Esophagus muscularis mucosa (tissue), 4 donors: ENCODE results near the gene ADAMTSL1. TPM values are rescaled to one million over a fixed set of nuclear protein-coding genes. Genes with fewer than 3 reads are reported as not detected.

Source experiments
- DNase-seq: peaks from one replicate; pipeline ENCODE4 v3.0.0-alpha.2; 2017; ENCODE audit errors: extremely low spot score
- H3K27ac ChIP-seq, 4 donors: fragments of 200-600 bp; sonication (generic); replicated peaks in 1 of 4; 1 replicate in 3 of 4; 2 replicates in 1 of 4; pipeline ENCODE4 v1.5.1; 2016 to 2019; ENCODE audit warnings: mild to moderate bottlenecking in 1 of 4
- H3K27me3 ChIP-seq, 4 donors: fragments of 200-600 bp; sonication (generic); one replicate each; pipeline versions ENCODE4 v1.5.1 to v1.6.0; 2016 to 2019
- H3K36me3 ChIP-seq, 4 donors: fragments of 200-600 bp; sonication (generic); one replicate each; pipeline ENCODE4 v1.5.1; 2016 to 2019
- H3K4me1 ChIP-seq, 4 donors: fragments of 200-600 bp; sonication (generic); one replicate each; pipeline ENCODE4 v1.5.1; 2016 to 2019
- H3K4me3 ChIP-seq, 4 donors: fragments of 200-600 bp; sonication (generic); 1 replicate in 2 of 4; 2 replicates in 2 of 4; pipeline ENCODE4 v1.5.1; 2016 to 2019; ENCODE audit warnings: mild to moderate bottlenecking in 4 of 4, moderate library complexity in 1 of 4
- H3K9me3 ChIP-seq, 4 donors: fragments of 200-600 bp; sonication (generic); 1 replicate in 3 of 4; 2 replicates in 1 of 4; pipeline ENCODE4 v1.5.1; 2016 to 2019
- EP300 ChIP-seq: sonication (generic); formaldehyde crosslinking; IDR thresholded peaks from one replicate; pipeline ENCODE4 v1.6.1; 2017; ENCODE audit warnings: antibody characterized with exemption
- POLR2A ChIP-seq: fragments of 450-650 bp; IDR thresholded peaks from one replicate; pipeline ENCODE4 v1.6.1; 2017; ENCODE audit warnings: antibody characterized with exemption, moderate library complexity, mild to moderate bottlenecking, low read depth
- POLR2AphosphoS5 ChIP-seq, 2 donors: sonication (generic); formaldehyde crosslinking; IDR thresholded peaks; one replicate each; pipeline ENCODE4 v1.6.1; 2017; ENCODE audit warnings: antibody characterized with exemption in 2 of 2
- WGBS: methylation state at CpG from one replicate; pipeline ENCODE4 v1.1.5; 2018; 5-methylcytosine and 5-hydroxymethylcytosine counted together
- intact Hi-C: fragments of 100-400 bp; cut with DNase I; formaldehyde crosslinking; loops from one replicate; pipeline ENCODE4 v1.15.1; 2023
- total RNA-seq, 4 donors: library from RNA; depleted of rRNA; stranded (reverse); fragments of >200 nt; gene quantifications; one replicate each; pipeline versions ENCODE4 v1.1.0 to v1.2.1, GENCODE V29; 2016
- TF ChIP-seq, protein P1 (sequence below), 3 experiments: fragments of 200-600 bp in 2 of 3; fragments of 450-650 bp in 1 of 3; sonication (generic) in 2 of 3; IDR thresholded peaks; one replicate each; pipeline ENCODE4 v1.5.1; 2017 to 2019; ENCODE audit warnings: antibody characterized with exemption in 3 of 3, mild to moderate bottlenecking in 2 of 3, moderate library complexity in 1 of 3

The ADAMTSL1 gene
- total RNA-seq, 4 donors from 2014 or later, result 81.7 to 172 (median 145) TPM

DNA sequence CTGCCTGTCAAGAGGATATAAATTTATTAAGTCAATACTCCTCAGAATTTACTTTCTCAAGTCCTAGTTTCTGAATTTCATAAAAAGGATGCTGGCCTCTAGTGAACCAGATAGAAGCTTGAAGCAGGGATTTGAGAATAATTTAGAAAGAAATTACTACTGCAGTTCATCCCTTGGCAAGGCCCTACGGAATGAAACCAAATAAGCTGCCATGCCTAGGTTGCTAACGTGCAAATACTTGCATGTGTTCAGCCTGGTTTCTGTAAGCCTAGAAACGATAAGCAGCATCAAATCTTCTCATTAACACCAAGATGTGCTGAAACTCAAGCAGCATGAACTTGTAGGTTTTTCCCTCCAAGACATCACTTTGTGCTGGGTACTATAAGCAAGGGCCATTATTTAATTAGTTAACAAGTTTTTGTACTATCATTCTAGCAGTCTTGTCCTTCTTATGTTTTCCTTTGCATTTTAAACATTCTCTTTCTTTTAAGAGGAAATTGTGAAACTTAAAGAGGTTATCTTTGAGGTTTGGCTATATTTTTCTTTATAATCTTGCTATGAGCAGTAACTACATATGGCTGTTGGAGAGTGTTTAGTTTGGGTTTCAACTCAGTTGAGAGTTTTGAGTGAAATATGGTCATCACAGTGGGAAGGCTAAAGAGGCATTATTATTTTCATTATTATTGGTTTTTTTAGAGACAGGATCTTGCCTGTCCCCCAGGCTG, 71.8 kb downstream of the ADAMTSL1 start:
- Histone ChIP-seq H3K9me3 (no peaks in the 10 kb centered on the region), H3K27ac (no peak overlapping the region), H3K36me3 (no peaks in the 10 kb centered on the region), H3K4me3 (no peak overlapping the region), H3K4me1 (peaks cover 0 to 15% (median 11%) of the 10 kb centered on the region in 4 donors), H3K27me3 (no peaks in the 10 kb centered on the region)
- 74% methylated on average over 3 of the region's 3 CpGs for WGBS
- DNase-seq, result no peak
- TF ChIP-seq EP300, result no peak
- TF ChIP-seq, protein P1, sequence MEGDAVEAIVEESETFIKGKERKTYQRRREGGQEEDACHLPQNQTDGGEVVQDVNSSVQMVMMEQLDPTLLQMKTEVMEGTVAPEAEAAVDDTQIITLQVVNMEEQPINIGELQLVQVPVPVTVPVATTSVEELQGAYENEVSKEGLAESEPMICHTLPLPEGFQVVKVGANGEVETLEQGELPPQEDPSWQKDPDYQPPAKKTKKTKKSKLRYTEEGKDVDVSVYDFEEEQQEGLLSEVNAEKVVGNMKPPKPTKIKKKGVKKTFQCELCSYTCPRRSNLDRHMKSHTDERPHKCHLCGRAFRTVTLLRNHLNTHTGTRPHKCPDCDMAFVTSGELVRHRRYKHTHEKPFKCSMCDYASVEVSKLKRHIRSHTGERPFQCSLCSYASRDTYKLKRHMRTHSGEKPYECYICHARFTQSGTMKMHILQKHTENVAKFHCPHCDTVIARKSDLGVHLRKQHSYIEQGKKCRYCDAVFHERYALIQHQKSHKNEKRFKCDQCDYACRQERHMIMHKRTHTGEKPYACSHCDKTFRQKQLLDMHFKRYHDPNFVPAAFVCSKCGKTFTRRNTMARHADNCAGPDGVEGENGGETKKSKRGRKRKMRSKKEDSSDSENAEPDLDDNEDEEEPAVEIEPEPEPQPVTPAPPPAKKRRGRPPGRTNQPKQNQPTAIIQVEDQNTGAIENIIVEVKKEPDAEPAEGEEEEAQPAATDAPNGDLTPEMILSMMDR (IDR thresholded peaks at IDR 0.05), result no peak
- no peak for TF ChIP-seq POLR2A
- no peak for TF ChIP-seq POLR2AphosphoS5 (IDR thresholded peaks at IDR 0.05)
- intact Hi-C loops, result no loop called here

DNA sequence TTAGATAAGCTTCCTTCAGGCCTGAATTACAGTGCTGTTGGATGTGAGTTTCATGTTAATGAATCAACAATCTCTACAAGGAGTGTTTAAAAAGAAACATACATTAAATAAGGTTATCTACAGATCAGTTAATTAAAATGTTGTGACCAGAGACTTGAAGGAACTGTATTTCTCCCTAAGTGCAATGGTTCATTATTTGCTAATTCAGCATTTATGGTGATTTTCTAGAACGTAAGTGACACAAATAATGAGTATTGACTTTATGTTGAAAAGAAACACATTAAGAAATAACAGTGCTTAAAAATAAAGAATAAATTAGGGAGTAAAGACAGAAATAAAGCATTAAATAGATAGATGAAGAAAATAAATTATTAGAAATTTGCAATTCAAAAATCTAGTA, 74.5 kb downstream of the ADAMTSL1 start:
- no peaks in the 10 kb centered on the region for H3K9me3 ChIP-seq
- DNase-seq, result no peak
- WGBS, result 100% methylated on average over 1 of the region's 1 CpG
- H3K27ac ChIP-seq, result no peak overlapping the region
- no peak overlapping the region for H3K4me3 ChIP-seq
- no peaks in the 10 kb centered on the region for H3K36me3 ChIP-seq
- peaks cover 0 to 7% (median 6%) of the 10 kb centered on the region in 4 donors for H3K4me1 ChIP-seq
- no peak for TF ChIP-seq POLR2AphosphoS5 (IDR thresholded peaks at IDR 0.05)
- intact Hi-C loops, result no loop called here
- no peaks in the 10 kb centered on the region for H3K27me3 ChIP-seq

DNA sequence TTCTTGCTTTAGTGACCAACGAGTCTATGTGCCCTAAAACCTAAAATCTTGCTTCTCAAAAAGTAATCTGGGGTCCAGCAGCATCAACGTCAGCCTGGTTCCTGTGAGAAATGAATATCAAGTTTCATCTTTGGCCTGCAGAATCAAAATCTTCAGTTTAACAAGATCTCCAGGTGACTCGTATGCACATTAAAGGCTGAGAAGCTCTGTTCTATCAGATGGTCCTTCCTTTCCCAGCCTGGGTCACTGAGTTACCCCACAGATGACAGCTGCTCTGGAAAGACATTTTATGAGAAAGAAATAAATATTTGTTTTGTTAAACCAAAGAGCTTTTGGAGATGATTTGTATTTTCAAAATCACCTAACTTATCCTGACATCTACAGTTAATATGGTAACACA, 75.8 kb downstream of the ADAMTSL1 start:
- no peaks in the 10 kb centered on the region for H3K9me3 ChIP-seq
- peaks cover 0 to under 1% (median 0%) of the 10 kb centered on the region in 4 donors for H3K4me1 ChIP-seq
- no peak overlapping the region for H3K27ac ChIP-seq
- H3K4me3 ChIP-seq, result no peak overlapping the region
- H3K27me3 ChIP-seq, result no peaks in the 10 kb centered on the region
- no peak for TF ChIP-seq EP300
- TF ChIP-seq POLR2A, result no peak
- TF ChIP-seq POLR2AphosphoS5 (IDR thresholded peaks at IDR 0.05), result no peak
- TF ChIP-seq, protein P1 (IDR thresholded peaks at IDR 0.05), result no peak
- no peak for DNase-seq
- no peaks in the 10 kb centered on the region for H3K36me3 ChIP-seq
- intact Hi-C loops, result no loop called here
- 58% methylated on average over 3 of the region's 3 CpGs for WGBS

DNA sequence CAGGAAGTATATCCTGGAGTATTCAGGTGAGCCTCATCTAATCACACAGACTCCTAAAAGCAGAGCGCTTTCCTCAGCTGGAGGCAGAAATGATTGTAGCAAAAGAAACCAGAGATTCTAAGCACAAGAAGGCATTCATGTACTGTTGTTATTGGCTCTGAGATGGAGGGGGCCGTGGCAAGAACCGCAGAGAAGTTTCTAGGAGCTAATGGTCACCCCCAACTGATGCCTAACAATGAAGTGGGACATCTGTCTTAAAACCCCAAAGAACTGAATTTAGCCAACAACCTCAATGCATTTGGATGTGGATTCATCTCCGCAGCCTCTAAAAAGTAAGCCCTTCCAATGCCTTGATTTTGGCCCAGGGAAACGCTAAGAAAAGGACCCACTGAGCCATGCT, 76.3 kb downstream of the ADAMTSL1 start:
- Histone ChIP-seq H3K4me1 (peaks cover 0 to 5% (median 0%) of the 10 kb centered on the region in 4 donors), H3K36me3 (no peaks in the 10 kb centered on the region), H3K27me3 (no peaks in the 10 kb centered on the region), H3K27ac (no peak overlapping the region), H3K4me3 (no peak overlapping the region), H3K9me3 (no peaks in the 10 kb centered on the region)
- WGBS, result 93% methylated on average over 5 of the region's 5 CpGs
- TF ChIP-seq, protein P1 (IDR thresholded peaks at IDR 0.05), result no peak
- no peak for TF ChIP-seq POLR2A
- no peak for TF ChIP-seq EP300
- TF ChIP-seq POLR2AphosphoS5 (IDR thresholded peaks at IDR 0.05), result no peak
- intact Hi-C loops, result no loop called here
- no peak for DNase-seq

DNA sequence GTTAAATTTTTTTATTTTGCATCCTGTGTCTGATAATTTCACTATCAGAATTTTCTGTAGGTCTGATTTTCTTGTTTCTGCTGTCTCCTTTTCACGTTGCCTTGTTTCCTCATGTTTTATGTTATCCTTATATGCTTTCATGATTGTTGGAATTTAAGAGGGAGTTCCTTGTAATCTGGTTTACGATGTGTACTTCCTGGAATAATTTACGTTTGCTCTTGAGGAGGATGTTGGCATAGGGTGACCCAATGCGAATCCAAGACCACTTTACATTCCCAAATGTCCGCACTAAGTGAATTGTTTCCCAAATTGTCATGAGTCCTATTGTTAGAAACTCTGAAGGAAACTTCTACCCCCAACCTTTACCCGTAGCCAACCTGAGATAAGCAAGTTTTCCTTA, 80.3 kb downstream of the ADAMTSL1 start:
- no peaks in the 10 kb centered on the region for H3K27me3 ChIP-seq
- 94% methylated on average over 6 of the region's 6 CpGs for WGBS
- no peaks in the 10 kb centered on the region for H3K36me3 ChIP-seq
- peaks cover 0 to 3% (median 0%) of the 10 kb centered on the region in 4 donors for H3K9me3 ChIP-seq
- TF ChIP-seq POLR2AphosphoS5 (IDR thresholded peaks at IDR 0.05), result no peak
- no peak for TF ChIP-seq EP300
- TF ChIP-seq, protein P1 (IDR thresholded peaks at IDR 0.05), result no peak
- TF ChIP-seq POLR2A, result no peak
- intact Hi-C loops, result no loop called here
- H3K27ac ChIP-seq, result no peak overlapping the region
- peaks cover 0 to 11% (median 0%) of the 10 kb centered on the region in 4 donors for H3K4me1 ChIP-seq
- DNase-seq, result no peak
- H3K4me3 ChIP-seq, result no peak overlapping the region
